GM18502 (cell line): ENCODE measurements around the gene ZP1.
A peak's percentile ranks its signal among the peaks of the same experiment; 100 is the strongest.
"Not testable (repeated sequence)": the region's sequence is repeated elsewhere in the genome, so short reads cannot be mapped to it uniquely, and the experiment has no call there.

Experiments used
- ATAC-seq: cut with Tn5 transposase; IDR thresholded peaks from one replicate; pipeline ENCODE4 v1.9.1; 2021; ENCODE audit warnings: mild to moderate bottlenecking; ENCODE audit not compliant: unreplicated experiment, poor library complexity

ZP1 gene

DNA sequence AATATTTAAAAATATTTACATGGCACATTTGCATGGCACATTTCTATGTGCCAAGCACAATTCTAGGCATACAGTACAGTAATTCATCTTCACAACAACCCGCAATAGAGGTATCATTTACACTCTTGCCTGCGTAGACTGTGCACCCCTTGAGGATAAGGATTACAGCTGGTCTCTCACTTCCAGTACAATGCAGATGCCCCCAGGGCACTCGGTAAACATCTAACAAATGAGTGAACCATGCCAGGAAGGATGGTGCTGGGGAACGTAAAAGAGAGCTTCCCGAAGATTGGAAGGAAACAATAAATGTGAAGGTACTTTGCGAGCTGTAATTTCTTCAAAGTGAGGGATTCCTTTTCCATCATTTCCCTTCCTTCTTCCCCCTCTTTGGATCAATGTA lies 37.7 kb downstream of the ZP1 start:
- no peak for ATAC-seq

DNA sequence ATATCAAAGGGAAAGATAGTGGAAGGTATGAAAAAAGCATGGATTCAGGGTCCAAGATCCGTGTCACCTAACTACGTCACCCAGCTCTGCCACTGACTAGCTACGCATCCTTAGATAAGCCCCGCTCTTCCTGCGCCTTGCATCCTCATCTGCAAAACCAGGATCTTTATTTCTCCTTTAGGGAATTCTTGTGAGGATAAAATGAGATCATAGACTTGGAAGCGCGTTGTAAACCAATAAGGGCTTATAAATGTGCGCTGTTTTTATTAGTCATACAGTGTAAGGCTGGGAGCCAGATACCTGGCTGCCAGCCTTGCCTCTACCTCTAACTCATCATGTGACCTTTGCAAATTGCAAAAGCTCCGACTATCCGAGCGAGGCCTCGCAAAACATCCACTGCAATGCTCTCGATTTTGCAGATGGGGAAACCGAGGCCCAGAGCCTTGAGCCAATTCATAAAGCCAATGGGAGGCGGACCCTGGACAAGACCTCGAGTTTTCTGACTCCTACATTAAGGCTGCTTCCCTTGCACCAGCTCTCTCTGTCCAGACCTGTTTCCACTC lies 38.3 kb downstream of the ZP1 start:
- ATAC-seq: no peak

DNA sequence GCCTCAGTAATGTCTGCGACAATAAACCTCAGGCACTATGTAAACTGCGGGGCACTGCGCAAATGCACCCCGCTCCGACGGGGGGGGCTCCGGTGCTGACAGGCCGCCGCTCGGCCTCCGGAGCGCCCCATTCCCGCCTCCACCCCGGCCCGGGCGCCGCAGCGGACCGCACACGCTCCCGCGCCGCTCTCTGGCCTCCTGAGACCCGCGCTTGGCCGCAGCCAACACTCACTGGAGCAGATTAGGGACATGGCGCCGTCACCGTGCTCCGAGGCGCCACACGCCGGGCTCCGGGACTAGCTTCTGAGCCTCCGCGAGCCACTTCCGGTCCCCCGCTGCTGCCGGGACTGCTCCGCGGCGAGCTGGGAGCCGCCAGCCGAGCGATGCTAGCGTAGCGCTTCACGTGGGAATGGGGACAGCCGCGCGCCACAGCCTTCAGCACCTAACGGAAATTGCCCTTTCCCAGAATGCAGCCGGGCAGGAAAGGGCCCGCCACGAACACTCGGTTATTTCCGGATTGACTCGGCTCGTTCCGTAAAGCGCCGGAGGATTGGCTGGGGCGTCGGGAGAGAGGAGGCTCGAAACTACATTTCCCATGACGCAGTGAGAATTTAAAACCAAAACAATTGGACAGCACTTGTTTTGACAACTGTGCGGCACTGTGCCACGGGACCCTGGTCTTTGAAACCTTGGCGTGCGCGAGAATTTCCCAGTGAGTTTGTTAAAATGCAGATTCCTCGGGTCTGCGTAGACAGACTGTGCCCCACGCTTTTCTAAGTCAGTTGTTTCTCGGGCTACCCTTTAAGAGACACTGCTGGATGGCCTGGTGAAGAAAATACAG lies 39.0 kb downstream of the ZP1 start, which contains the start of gene PRPF19:
Gene PRPF19, minus strand, starts transcription at position 454 of the 841 bp plus-strand sequence. Its CDS starts 203 bp downstream, at position 251.
- ATAC-seq: peak; percentile 77

DNA sequence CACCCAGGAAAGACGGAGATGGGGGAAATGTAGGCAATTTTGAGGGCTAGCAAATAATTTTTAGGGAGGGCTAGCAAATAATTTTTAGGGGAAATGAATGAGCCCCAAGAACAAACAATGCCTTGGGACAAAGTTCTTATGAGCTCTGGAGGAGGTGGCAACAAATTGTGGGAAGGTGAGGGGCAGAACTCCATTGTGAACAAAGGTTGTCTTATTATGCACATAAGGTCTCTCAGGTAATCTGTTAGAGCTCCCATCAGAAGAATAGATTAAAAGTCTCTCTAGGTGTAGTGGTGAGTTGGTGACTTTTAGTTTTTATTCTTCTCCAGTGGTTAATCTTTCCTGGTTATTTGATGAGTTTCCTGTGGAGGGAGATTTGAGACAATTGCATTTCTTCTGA lies 41.5 kb downstream of the ZP1 start:
- ATAC-seq: no peak

DNA sequence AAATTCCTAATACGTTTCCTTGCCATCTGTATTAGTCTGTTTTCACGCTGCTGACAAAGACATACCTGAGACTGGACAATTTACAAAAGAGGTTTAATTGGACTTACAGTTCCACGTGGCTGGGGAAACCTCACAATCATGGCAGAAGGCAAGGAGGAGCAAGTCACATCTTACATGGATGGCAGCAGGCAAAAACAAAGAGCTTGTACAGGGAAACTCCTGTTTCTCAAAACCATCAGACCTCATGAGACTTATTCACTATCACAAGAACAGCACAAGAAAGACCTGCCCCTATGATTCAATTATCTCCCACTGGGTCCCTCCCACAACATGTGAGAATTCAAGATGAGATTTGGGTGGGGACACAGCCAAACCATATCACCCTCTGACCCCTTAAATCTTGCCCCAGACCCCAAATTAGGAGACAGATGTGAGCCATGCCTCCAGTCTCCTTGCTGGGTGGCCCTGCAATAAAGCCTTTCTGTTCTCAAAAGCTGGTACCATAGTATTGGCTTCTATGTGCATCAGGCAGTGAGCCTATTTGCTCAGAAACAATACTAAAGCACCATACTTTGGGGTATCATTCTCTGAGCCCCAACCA lies 42.4 kb downstream of the ZP1 start:
- ATAC-seq: not testable (repeated sequence)

DNA sequence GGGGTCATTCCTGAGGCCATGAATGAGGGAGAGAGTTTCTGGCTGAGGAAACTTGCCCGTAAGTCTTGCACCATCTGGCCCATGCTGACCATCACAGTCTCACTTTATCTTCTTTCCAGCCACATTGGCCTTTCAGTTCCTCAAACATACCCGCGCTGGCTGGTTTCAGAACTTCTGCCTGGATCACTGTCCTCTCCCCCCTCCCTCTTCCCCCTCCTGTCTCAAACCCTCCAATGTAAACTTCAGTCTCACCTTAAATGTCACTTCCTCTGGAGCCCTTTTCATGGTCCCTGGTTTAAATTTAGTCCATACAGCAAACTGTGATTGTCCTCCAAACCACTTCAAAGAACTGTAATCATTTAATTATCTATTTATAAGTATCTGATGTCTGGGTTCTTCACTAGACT lies 42.9 kb downstream of the ZP1 start:
- peak; percentile 40 for ATAC-seq

DNA sequence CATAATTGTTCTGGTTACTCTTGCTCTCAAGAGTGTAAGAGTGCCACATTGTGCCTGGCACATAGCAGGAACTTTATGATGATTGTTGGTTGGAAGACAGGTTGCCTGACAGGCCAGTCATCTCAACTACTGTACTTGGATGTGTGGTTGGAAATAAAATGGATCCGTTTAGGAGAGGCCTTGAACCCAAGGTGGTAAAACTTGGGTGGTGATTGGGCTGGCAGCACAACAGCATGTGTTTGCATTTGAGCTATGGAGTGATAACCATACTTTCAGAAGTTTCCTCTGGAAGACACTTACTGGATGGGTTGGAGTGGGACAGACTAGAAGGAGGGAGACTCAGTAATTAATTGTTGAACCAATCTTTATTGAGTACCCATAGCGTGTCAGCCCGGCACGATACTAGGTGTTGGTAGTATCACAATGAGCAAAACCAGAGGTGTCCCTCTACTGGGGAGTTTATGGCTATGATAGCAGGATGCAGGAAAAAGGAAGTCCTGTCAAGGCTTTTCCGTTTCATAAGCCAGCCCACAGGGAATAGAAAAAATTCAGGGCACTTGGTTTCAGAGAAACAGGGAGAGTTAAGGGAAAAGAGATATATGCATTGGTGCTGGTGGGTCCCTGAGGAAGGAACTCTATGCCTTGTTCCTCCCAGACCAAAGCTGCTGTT lies 43.5 kb downstream of the ZP1 start:
- no peak for ATAC-seq

DNA sequence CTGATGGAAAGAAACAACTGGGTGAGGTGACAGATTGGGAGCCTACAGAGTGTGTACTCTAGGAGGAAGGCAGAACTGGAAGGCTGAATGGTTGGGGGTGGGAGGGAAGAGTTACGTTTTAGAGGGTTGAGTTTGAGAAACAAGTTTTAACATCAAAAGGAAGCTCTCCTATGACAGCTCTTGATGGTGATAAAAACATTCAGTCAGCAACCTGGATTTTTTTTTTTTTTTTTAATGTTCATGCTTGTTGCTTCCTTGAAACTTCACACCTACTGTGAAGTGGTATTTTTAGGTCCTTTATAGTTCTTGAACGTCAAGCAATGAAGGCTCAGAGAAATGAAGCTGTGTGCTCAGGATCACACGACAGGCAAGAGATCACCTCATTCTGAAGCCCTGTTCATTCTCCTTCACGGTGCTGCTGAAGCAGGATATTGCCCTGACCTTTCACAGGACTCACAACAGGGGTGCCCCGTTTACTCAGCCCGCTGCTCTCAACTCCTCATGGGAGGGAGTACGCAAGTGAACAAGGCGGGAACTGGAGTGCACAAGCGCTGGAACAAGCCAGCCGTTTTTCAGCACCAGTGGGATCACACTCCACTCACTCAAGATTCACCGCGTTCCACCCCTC lies 45.0 kb downstream of the ZP1 start:
- no peak for ATAC-seq

DNA sequence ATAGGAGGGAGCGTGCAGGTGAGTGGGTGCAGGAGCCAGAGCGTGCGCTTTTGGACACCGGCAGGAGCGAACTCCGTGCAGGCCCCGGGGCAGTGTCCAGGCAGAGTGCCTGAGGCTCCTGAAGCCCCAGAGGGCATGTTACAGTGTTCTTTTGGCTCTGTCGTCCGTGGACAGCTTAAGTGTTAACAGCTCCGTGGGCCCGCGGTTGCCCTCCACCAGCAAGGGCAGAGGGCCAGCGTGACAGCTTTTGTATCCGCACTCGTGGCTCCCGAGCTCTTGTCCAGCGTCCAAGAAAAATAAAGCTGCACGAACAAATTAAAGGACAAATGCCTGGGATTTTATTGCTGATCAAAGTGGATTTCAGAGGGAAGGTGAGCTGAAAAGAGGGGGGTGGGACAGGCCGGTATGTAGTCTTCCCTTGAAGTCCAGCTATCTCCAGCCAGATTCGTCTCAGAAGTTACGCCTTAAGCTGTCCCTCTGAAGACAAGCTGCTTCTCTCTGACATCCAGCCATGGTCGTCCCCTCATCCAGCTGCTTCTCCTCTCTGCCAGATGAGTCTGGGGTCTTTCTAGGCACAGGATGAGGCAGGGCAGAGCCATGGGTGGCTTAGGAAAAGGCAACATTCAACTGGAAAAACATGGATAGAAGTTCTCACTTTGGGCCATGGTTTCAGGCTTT lies 45.6 kb downstream of the ZP1 start:
- no peak for ATAC-seq

DNA sequence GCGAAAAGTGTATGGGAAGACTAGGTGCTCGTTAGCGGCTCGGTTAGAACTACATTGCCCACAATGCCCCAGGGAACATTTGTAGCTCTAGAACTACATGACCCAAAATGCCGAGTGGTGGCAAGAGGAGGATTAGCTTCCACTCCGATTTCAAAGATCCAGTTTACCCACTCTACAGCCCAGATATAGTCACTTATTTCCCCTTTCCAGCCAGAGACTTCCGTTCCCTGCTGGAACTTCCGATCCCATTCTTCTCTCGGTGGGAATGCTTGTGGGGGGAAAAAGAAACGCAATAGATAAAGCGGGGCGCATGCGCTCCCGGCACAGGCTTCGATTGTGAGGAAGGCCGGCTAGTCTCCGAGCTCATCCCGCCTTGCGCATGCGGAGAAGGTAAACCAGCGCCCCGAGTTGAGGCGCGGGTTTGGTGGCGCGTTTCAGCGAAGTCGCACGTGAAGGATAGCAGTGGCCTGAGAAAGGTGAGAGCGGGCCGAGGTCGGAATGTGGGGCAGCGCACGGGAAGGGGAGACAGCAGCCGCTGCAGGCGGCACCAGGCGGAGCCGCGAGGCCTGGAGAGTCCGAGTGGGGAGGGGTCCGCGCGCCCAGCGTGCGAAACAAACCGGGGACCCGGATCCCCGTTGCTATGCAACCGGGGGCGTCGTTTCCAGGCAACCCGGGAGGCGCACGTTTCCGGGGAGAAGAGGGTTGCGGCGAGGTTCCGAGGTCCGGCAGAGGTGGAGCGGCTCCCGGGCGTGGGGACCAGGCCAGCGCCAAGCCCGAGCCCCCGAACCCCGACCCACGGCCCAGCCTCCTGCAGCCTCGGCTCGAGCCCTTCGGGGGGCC lies 46.7 kb downstream of the ZP1 start, which contains the start of gene TMEM109:
Gene TMEM109, plus strand, starts transcription at position 366 of the 840 bp plus-strand sequence. CDS start 5,536 bp downstream, outside the sequence.
- ATAC-seq: peak; percentile 49

DNA sequence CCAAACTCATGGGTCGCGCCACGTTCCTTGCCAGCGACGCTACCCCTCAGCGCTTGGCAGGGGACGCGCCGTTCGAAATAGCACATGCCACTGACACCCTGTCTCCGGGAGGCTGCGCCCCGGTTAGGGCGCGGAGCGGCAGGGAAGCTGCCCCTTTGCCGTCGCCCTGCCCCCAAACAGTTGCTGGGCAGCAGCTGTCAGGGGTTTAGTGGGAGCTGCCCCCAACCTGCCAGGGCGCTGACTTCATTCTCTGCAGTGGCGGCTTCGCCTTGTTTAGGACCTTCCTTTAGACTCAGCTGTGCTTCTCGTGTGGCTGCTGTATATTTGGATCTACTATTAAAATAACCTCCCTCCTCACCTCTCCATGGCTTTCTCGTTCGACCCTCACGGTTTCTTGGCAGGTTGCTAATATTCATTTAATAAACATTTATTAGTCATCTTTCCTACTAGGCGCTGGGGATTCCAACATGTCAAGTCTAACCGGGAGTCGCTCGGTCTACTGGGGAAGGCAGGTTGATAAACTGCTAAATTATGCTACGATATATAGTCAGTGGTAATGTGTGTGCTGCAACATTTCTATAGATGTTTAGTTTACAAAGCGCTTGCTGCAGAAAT lies 47.4 kb downstream of the ZP1 start:
- ATAC-seq: peak; percentile 0

DNA sequence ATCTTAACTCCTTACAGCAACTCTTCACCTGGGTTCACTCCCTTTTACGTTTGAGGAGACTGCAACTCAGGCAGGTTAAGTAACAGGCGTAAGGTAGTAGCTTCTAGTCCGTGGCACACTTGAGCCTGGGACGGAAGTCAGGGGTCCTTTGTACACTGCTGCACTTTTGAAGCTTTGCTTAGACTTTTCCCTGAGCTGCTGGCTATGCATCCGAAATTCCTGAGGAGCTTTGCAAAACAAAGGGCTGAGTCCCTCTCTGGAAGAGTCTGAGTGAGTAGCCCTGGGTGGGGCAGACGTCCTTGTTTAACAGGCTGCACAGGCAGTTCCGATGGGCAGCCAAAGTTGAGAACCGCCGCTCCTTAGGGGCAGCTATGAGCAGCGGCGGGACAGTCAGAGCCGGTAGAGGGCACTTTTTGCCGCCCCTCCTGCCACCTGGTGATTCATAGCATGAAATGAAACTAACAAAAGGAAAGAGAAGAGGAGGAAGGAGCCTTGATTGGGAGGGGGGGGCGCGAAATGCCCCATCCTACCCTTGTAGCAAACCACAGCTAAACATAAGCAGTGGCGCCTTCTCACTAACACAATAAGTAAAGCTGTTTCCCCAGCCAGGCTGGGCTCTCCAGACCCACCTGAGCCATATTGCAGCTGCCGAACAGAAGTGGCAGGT lies 48.0 kb downstream of the ZP1 start:
- peak; percentile 55 for ATAC-seq

DNA sequence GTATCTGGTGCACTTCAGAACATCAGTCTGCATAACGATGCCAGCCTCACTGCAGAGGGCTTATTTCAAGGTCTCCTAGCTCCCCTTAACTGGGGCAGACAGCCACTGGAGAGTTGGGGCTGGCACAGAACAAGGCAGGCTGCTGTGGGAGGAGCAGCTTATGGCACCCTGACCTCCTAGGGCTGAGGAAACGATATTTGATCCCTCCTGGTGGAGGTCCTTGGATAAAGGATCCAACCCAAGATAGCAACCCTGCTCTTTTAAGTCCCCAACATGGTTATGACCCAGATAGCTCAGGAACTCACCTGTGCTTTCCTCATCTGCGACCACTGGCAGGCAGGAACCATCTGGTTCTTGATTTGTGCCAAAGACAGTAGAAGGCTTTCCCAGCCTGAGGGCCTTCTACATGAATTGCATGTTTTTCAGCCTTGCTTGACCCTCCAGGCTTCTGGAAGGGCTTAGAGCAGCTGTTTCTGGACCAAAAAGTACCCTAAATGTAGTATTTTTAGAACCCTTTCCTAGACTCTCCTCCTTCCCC lies 49.4 kb downstream of the ZP1 start:
- ATAC-seq: no peak

DNA sequence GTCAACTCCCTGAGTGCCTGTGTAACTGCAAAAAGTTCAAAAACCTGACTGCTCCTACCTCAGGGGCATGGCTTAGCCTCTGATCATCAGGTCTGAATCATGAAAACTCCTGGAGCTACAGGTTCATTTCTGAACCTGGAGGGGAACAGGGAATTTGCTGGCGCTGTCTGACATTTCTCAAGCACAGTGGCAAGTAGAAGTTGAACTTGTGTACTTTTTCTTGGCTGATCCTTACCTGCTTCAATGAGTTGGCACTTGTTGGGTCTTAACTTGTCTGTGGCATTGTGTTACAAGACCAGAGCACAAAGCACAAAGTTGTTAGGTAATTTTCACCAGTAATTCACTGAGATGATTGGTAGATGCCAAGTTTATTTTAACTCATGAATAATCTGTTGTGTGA lies 49.9 kb downstream of the ZP1 start:
- no peak for ATAC-seq

DNA sequence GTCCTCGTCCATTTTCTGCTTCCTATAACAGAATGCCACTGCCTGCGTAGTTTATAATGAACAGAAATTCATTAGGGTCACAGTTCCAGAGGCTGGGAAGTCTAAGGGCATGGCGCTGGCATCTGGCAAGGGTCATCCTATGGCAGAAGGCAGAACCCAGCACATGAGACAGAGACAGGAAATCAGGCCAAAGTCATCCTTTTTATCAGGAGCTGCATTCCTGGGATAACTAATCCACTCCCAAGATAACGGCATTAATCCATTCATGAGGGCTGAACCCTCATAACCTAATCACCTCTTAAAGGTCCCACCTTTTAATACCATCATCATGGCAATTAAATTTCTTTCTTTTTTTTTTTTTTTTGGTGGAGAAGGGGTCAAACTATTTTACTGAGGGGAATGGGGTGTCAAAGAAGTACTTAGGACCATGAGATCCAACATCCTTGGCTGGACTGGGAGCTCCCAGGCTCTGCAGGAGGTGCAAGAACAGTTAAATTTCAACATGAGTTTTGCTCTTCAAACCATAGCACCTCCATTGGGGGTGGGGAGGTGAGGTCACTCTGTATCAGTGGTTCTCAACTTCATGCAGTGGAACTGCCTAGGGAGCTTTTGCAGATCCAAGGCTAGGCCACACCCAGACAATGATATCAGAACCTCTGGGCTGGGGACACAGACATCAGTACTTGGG lies 51.1 kb downstream of the ZP1 start:
- ATAC-seq: no peak

DNA sequence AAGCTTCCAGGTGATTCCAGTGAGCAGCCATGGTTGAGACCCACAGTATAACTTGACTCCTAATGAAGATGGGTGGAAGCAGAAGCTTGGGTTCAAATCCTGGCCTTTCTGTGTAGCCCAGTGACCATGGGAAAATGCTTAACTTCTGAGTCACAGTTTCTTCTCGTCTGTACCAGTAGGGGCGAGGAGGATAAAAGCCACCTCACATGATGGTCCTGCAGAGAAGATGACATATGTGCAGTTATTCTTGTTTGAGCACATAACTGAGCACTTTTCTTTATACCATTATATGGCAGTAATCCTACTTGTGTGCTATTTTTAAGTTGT lies 51.6 kb downstream of the ZP1 start:
- ATAC-seq: no peak

DNA sequence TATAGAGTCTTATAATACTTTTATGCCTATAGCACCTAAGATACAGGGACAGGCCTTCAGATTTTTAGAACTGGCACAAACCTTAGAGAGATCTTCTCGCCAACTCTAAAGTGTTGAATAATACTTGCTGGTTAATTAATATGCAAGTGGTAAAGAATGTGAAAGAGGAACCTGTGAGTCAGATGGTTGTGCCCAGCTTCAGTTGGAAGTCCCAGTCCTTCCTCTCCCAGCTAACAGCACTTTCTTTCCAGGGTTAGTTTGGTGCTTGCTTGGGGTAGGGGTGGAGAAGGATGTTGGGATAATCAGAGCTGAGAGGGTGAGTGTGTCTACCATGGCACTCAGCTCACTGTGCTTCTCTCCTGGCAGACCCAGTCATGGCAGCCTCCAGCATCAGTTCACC lies 52.0 kb downstream of the ZP1 start:
- ATAC-seq: no peak
